Kidney (tissue), 14 donors: ENCODE results near the gene AP3M1. TPM values are rescaled to one million over a fixed set of nuclear protein-coding genes. Genes with fewer than 3 reads are reported as not detected.
A peak's percentile ranks its signal among the peaks of the same experiment; 100 is the strongest.

ENCODE experiments used
- DNase-seq, 5 donors: peaks; one replicate each; pipeline ENCODE4 v3.0.0-alpha.2; 2013 to 2020
- FAIRE-seq: peaks from 2 replicates; lab custom pipeline; 2012; peaks lifted over from hg19 to GRCh38; lab: Jason Lieb, UNC
- H3K27ac ChIP-seq, 2 donors: one replicate each; pipeline ENCODE4 v1.7.0; 2013; ENCODE audit warnings: low read depth in 2 of 2, low read length in 2 of 2, inconsistent platforms in 1 of 2
- H3K27me3 ChIP-seq: one replicate; pipeline ENCODE4 v1.7.1; 2013; ENCODE audit warnings: low read length, inconsistent platforms; ENCODE audit not compliant: control insufficient read depth, insufficient read depth
- H3K36me3 ChIP-seq, 3 donors: one replicate each; pipeline versions ENCODE4 v1.7.0 to v1.7.1; 2013; ENCODE audit warnings: low read length in 3 of 3, control low read depth in 1 of 3, inconsistent platforms in 1 of 3; ENCODE audit not compliant: insufficient read depth in 3 of 3, control insufficient read depth in 2 of 3
- H3K4me1 ChIP-seq, 3 donors: one replicate each; pipeline versions ENCODE4 v1.7.0 to v1.7.1; 2013; ENCODE audit warnings: low read length in 3 of 3, inconsistent platforms in 1 of 3, low read depth in 1 of 3; ENCODE audit not compliant: control insufficient read depth in 2 of 3, insufficient read depth in 2 of 3
- H3K4me3 ChIP-seq, 3 donors: one replicate each; pipeline versions ENCODE4 v1.7.0 to v1.8.1; 2013; ENCODE audit warnings: low read length in 3 of 3, control low read depth in 1 of 3, inconsistent platforms in 1 of 3
- H3K9ac ChIP-seq, 3 donors: one replicate each; pipeline versions ENCODE4 v1.7.0 to v1.7.1; 2013; ENCODE audit warnings: low read length in 3 of 3, control low read depth in 1 of 3, inconsistent platforms in 1 of 3
- H3K9me3 ChIP-seq, 3 donors: one replicate each; pipeline versions ENCODE4 v1.7.0 to v1.7.1; 2013; ENCODE audit warnings: low read length in 3 of 3, control low read depth in 1 of 3, inconsistent platforms in 1 of 3; ENCODE audit not compliant: control insufficient read depth in 2 of 3, insufficient read depth in 1 of 3
- CTCF ChIP-seq: IDR thresholded peaks from 3 replicates; pipeline ENCODE4 v1.5.1; 2012; ENCODE audit warnings: mild to moderate bottlenecking, moderate library complexity, borderline replicate concordance; ENCODE audit not compliant: insufficient read depth; ENCODE audit errors: extremely low read depth
- intact Hi-C: fragments of 100-400 bp; cut with DNase I; formaldehyde crosslinking; loops from one replicate; pipeline ENCODE4 v1.11.1; 2022
- polyA plus RNA-seq: library from polyadenylated mRNA; stranded (reverse); fragments of 350-450 nt; fragmentation: Illumina TruSeq; extraction: RNeasy Lipid Tissue Mini Kit (QIAGEN cat#74804); gene quantifications from one replicate; pipeline ENCODE4 v1.2.3, GENCODE V29; 2014; ENCODE audit warnings: low read depth, low replicate concordance; ENCODE audit not compliant: insufficient read depth
- total RNA-seq: library from RNA; stranded (reverse); fragmentation: NEBNext Ultra II Directional; extraction: Animal tissue kit (Norgen Biotek cat#: 25700); gene quantifications from one replicate; pipeline ENCODE4 v1.2.1, GENCODE V29; 2021
- donor health status: control.
- donor health status: control.
- donor health status: control.
- donor health status: control.
- donor health status: control.
- donor health status: DM: yes; HTN: yes; CAD: no.
- donor health status: Normal renal cell carcinoma (clear cell type).

The AP3M1 gene
- total and polyA plus RNA-seq, 2 donors from 2014 or later, result 14.6 to 30.1 TPM

GRCh38 chr10:74076961-74077360 lies 73.7 kb downstream of the AP3M1 start:
- Histone ChIP-seq H3K27ac (no peak overlapping the region), H3K27me3 (no peaks in the 10 kb centered on the region), H3K9me3 (no peaks in the 10 kb centered on the region), H3K9ac (no peak overlapping the region), H3K4me3 (no peak overlapping the region), H3K4me1 (peaks cover 0 to 3% (median 0%) of the 10 kb centered on the region in 3 donors), H3K36me3 (peaks cover 0 to 18% (median 10%) of the 10 kb centered on the region in 3 donors)
- intact Hi-C loops, result no loop called here
- DNase-seq, result no peak
- FAIRE-seq, result no peak
- TF ChIP-seq CTCF, result no peak

- H3K9ac ChIP-seq, result no peak overlapping the region
- no peak for TF ChIP-seq CTCF
- no peak overlapping the region for H3K4me3 ChIP-seq
- peaks cover 0 to 22% (median 10%) of the 10 kb centered on the region in 3 donors for H3K36me3 ChIP-seq
- no peak for FAIRE-seq
- H3K27me3 ChIP-seq, result no peaks in the 10 kb centered on the region
- DNase-seq, result no peak
- no peak overlapping the region for H3K27ac ChIP-seq
- intact Hi-C loops, result no loop called here
- H3K4me1 ChIP-seq, result peaks cover 0 to 9% (median 5%) of the 10 kb centered on the region in 3 donors
- H3K9me3 ChIP-seq, result no peaks in the 10 kb centered on the region
These were observed 74.7 kb downstream of the AP3M1 start for GRCh38 chr10:74075906-74076305.

- H3K4me1 ChIP-seq, result peaks cover 0 to 11% (median 5%) of the 10 kb centered on the region in 3 donors
- H3K27ac ChIP-seq, result no peak overlapping the region
- DNase-seq, result no peak
- no peak for FAIRE-seq
- intact Hi-C loops, result no loop called here
- no peak overlapping the region for H3K4me3 ChIP-seq
- H3K9ac ChIP-seq, result no peak overlapping the region
- H3K36me3 ChIP-seq, result peaks cover 0 to 22% (median 10%) of the 10 kb centered on the region in 3 donors
- no peak for TF ChIP-seq CTCF
- H3K27me3 ChIP-seq, result no peaks in the 10 kb centered on the region
- no peaks in the 10 kb centered on the region for H3K9me3 ChIP-seq
These were observed 78.1 kb downstream of the AP3M1 start for GRCh38 chr10:74072503-74072902.

- Histone ChIP-seq H3K9ac (no peak overlapping the region), H3K27me3 (no peaks in the 10 kb centered on the region), H3K27ac (no peak overlapping the region), H3K9me3 (no peaks in the 10 kb centered on the region), H3K36me3 (peaks cover 0 to 22% (median 10%) of the 10 kb centered on the region in 3 donors), H3K4me3 (no peak overlapping the region), H3K4me1 (peaks cover 0 to 11% (median 5%) of the 10 kb centered on the region in 3 donors)
- peak in 2 of 5 donors; percentile 29 to 60 for DNase-seq
- no peak for TF ChIP-seq CTCF
- intact Hi-C loops, result no loop called here
- FAIRE-seq, result no peak
These were observed 79.5 kb downstream of the AP3M1 start for GRCh38 chr10:74071157-74071556.
